HG03066 (cell line): ENCODE data around the gene NPHS1.
"Not testable (repeated sequence)": the region's sequence is repeated elsewhere in the genome, so short reads cannot be mapped to it uniquely, and the experiment has no call there.

ENCODE experiments used
- ATAC-seq: cut with Tn5 transposase; IDR thresholded peaks from one replicate; pipeline ENCODE4 v1.9.1; 2021; ENCODE audit warnings: low read depth; ENCODE audit not compliant: unreplicated experiment

NPHS1 gene

GRCh38 chr19:35852029-35852780, at the start of gene NPHS1:
Gene NPHS1, minus strand, starts transcription at chr19:35852504. Its CDS starts 667 bp downstream, at chr19:35851837.
- no peak for ATAC-seq

GRCh38 chr19:35901055-35901644, 48.8 kb upstream of the NPHS1 start:
- no peak for ATAC-seq

GRCh38 chr19:35899547-35900214, 47.4 kb upstream of the NPHS1 start:
- peak; percentile 37 for ATAC-seq

GRCh38 chr19:35898499-35898809, 46.1 kb upstream of the NPHS1 start:
- no peak for ATAC-seq

GRCh38 chr19:35897706-35898451, 45.6 kb upstream of the NPHS1 start:
- ATAC-seq: no peak

GRCh38 chr19:35896643-35897040, 44.3 kb upstream of the NPHS1 start:
- no peak for ATAC-seq

- ATAC-seq: no peak
These were observed 43.8 kb upstream of the NPHS1 start for GRCh38 chr19:35895911-35896642.

GRCh38 chr19:35894342-35894741, 42.0 kb upstream of the NPHS1 start:
- ATAC-seq: no peak

- ATAC-seq: not testable (repeated sequence)
These were observed 39.5 kb upstream of the NPHS1 start for GRCh38 chr19:35891819-35892218.

GRCh38 chr19:35890113-35890650, 37.9 kb upstream of the NPHS1 start:
- no peak for ATAC-seq

GRCh38 chr19:35889370-35890112, 37.2 kb upstream of the NPHS1 start:
- ATAC-seq: no peak

- no peak for ATAC-seq
These were observed 36.1 kb upstream of the NPHS1 start for GRCh38 chr19:35888398-35888797.

- no peak for ATAC-seq
These were observed 34.9 kb upstream of the NPHS1 start for GRCh38 chr19:35887197-35887596.

- no peak for ATAC-seq
These were observed 33.6 kb upstream of the NPHS1 start for GRCh38 chr19:35885904-35886303.

- no peak for ATAC-seq
These were observed 33.0 kb upstream of the NPHS1 start for GRCh38 chr19:35885225-35885738.

GRCh38 chr19:35883882-35884281, 31.6 kb upstream of the NPHS1 start:
- ATAC-seq: no peak

GRCh38 chr19:35882114-35882832, 30.0 kb upstream of the NPHS1 start:
- ATAC-seq: no peak

- ATAC-seq: no peak
These were observed 27.5 kb upstream of the NPHS1 start for GRCh38 chr19:35879770-35880317.
